A549 (cell line): ENCODE results near the gene CACNA1D.

Experiments used
- JUNB ChIP-seq: fragments of >200 bp; sonication (Bioruptor Twin); formaldehyde crosslinking; IDR thresholded peaks from 2 replicates; pipeline ENCODE4 v1.6.1; 2016
- POLR2A ChIP-seq: IDR thresholded peaks from 2 replicates; pipeline ENCODE4 v1.6.1; 2012; ENCODE audit warnings: mild to moderate bottlenecking, low read length
- TF ChIP-seq, protein P1 (sequence below): fragments of >200 bp; sonication (Bioruptor Twin); formaldehyde crosslinking; IDR thresholded peaks from 3 replicates; pipeline ENCODE4 v1.5.1; 2016
- TF ChIP-seq, protein P2 (sequence below): fragments of >200 bp; sonication (Bioruptor Twin); formaldehyde crosslinking; IDR thresholded peaks from 3 replicates; pipeline ENCODE4 v1.6.1; 2016

DNA sequence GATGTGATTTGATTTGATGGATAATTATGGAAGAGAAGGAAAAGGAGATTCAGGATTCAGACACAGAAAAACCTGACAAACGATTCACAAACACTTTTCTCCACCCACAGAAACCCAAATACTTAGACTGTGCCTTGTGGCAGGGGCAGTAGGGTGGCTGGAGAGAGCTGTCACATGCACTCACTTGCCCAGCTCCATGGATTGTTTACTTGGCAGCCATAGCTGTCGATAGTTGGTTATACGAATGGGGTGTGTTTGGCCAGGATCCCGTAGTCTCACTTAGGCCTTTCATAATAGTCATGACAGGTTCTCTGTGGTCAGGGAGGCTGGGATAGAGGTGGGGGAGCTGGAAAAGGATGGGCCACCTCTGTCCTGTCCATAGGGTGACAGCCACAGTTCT is 76.9 kb downstream of the CACNA1D start:
- TF ChIP-seq JUNB, result no peak
- TF ChIP-seq, protein P1, sequence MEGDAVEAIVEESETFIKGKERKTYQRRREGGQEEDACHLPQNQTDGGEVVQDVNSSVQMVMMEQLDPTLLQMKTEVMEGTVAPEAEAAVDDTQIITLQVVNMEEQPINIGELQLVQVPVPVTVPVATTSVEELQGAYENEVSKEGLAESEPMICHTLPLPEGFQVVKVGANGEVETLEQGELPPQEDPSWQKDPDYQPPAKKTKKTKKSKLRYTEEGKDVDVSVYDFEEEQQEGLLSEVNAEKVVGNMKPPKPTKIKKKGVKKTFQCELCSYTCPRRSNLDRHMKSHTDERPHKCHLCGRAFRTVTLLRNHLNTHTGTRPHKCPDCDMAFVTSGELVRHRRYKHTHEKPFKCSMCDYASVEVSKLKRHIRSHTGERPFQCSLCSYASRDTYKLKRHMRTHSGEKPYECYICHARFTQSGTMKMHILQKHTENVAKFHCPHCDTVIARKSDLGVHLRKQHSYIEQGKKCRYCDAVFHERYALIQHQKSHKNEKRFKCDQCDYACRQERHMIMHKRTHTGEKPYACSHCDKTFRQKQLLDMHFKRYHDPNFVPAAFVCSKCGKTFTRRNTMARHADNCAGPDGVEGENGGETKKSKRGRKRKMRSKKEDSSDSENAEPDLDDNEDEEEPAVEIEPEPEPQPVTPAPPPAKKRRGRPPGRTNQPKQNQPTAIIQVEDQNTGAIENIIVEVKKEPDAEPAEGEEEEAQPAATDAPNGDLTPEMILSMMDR, result no peak
- TF ChIP-seq POLR2A, result no peak
- TF ChIP-seq, protein P2, sequence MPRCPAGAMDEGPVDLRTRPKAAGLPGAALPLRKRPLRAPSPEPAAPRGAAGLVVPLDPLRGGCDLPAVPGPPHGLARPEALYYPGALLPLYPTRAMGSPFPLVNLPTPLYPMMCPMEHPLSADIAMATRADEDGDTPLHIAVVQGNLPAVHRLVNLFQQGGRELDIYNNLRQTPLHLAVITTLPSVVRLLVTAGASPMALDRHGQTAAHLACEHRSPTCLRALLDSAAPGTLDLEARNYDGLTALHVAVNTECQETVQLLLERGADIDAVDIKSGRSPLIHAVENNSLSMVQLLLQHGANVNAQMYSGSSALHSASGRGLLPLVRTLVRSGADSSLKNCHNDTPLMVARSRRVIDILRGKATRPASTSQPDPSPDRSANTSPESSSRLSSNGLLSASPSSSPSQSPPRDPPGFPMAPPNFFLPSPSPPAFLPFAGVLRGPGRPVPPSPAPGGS, result no peak
